Left ventricle myocardium superior (tissue), 1 donor: ENCODE results near the gene CYB561D1. TPM values are rescaled to one million over a fixed set of nuclear protein-coding genes. Genes with fewer than 3 reads are reported as not detected.
"Not testable (repeated sequence)": the region's sequence is repeated elsewhere in the genome, so short reads cannot be mapped to it uniquely, and the experiment has no call there.

ENCODE experiments used
- ATAC-seq: fragments of 200-7000 bp; cut with Tn5 transposase; one replicate; pipeline ENCODE4 v1.9.1; 2020; ENCODE audit warnings: mild to moderate bottlenecking, moderate library complexity
- DNase-seq: peaks from one replicate; pipeline ENCODE4 v3.0.0-alpha.2; 2020
- intact Hi-C: fragments of 100-400 bp; cut with micrococcal nuclease; formaldehyde crosslinking; loops from one replicate; pipeline ENCODE4 v1.11.0; 2022
- long read RNA-seq: library from polyadenylated mRNA; unstranded; transcript quantifications from one replicate; pipeline ENCODE4 v2.0.0, GENCODE V29; 2021
- total RNA-seq: library from RNA; stranded (reverse); fragmentation: NEBNext Ultra II Directional; extraction: Animal tissue kit (Norgen Biotek cat#: 25700); gene quantifications from one replicate; pipeline ENCODE4 v1.2.1, GENCODE V29; 2021
- donor health status: DM: no; HTN: yes; CAD: no; lungs with severe emphysema.

CYB561D1 gene, protein sequence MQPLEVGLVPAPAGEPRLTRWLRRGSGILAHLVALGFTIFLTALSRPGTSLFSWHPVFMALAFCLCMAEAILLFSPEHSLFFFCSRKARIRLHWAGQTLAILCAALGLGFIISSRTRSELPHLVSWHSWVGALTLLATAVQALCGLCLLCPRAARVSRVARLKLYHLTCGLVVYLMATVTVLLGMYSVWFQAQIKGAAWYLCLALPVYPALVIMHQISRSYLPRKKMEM
- total RNA-seq = 4.3 TPM
- long read RNA-seq, full-length matches to known transcripts = 1 of 5 reads
- long read RNA-seq, partial matches to known transcripts = 0 of 5 reads
- long read RNA-seq, other reads (novel, unspliced or antisense) = 4 of 5 reads

DNA sequence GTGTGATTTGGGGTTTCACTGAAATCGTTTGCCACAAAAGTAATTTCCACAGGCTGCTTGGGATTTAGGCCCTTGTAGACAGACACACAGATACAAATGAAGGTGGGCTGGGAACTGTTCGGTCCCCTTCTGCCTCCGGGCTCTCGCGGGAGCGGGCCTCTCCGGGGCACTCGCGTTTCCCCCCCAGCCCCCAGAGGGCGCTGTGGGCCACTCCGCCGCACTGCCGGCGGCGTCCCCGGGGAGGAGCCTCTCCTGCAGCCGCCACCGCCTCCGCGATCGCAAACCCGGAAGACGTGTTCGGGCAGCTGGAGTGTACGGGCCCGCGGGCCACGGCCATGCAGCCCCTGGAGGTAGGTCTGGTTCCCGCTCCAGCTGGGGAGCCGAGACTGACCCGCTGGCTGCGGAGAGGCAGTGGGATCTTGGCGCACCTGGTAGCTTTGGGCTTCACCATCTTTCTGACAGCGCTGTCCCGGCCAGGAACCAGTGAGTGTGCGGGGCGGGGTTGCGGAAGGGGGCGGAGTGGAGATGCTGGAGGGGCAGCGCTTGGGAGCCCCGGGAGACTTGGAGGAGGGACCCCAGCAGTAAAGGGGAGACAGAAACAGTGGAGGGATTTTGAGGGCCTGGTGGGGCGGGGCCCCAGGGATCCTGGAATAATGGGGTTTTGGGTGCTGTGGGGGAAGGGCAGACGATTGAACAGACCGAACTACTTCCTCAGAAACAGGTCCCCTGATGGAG, at the start of gene CYB561D1:
Gene CYB561D1 (plus strand): TSS at position 290 of the 735 bp plus-strand sequence. CDS start 46 bp downstream, at position 336.
- intact Hi-C loops = loop anchor here (5.0 kb wide), 1 partner anchor 38 kb away; no protein-coding TSS in a partner anchor
- ATAC-seq = peak; percentile 92
- peak; percentile 93 for DNase-seq

DNA sequence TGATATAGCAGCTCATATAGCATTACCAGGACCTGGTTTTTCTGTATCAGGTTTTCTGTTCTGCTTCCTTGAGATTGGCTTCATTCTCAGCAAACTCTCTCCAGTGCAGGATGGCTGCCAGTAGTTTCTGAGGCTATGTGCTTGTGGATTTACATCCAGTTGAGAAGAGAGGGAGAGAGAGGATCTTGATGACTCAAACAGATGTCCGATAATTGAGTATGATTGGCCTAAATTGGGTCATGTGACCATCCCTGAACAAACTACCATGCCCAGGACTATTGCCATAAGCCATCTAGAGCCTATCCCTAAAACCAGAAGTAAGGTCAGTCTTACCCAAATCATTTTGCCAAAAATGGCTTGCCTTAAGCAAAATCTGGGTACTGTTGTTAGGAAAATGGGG, 49.5 kb upstream of the CYB561D1 start:
- intact Hi-C loops = no loop called here
- ATAC-seq (no peak), DNase-seq (no peak)

DNA sequence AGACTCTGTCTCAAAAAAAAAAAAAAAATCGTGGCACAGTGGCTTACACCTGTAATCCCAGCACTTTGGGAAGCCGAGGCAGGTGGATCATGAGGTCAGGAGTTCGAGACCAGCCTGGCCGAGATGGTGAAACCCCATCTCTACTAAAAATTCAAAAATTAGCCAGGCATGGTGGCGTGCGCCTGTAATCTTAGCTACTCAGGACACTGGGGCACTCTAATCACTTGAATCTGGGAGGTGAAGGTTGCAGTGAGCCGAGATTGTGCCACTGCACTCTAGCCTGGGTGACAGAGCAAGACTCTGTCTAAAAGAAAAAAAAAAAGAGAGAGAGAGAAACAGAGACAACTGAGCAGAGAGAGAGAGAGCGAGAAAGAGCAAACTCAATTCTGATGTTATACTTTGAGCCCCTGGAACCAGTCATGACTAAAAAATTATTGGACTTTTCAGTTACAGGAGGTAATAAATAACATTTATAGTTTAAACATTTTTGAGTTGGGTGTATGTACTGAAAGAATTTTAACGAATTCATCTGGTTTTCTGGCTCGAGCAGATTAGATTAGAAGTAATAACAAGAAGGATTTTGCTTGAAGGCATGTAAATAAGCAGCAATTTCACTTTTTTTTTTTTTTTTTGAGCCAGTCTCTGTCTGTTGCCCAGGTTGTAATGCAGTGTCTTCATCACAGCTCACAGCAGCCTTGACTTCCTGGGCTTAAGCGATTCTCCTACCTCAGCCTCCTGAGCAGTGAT, 47.8 kb upstream of the CYB561D1 start:
- intact Hi-C loops, DNase-seq, ATAC-seq: not testable (repeated sequence)

DNA sequence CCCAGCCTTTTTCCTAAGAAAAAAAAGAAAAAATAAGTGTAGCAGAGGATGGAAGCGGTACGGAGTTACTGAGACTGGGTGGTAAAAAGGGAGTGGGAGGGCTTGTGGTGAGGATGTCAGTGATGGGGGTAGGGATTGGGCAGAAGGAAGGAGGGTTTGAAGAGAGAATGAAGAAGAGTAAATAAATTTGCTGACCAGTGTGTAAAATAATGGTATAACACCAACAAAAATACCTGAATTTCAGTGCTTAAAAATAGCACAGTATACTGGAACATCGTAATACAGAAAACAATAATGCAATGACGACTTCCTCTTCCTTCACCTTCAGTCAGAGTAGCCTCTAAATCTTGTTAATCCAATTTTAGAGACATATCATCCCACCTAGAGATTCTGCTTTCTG, 46.4 kb upstream of the CYB561D1 start:
- intact Hi-C loops = no loop called here
- DNase-seq = no peak
- ATAC-seq = no peak

DNA sequence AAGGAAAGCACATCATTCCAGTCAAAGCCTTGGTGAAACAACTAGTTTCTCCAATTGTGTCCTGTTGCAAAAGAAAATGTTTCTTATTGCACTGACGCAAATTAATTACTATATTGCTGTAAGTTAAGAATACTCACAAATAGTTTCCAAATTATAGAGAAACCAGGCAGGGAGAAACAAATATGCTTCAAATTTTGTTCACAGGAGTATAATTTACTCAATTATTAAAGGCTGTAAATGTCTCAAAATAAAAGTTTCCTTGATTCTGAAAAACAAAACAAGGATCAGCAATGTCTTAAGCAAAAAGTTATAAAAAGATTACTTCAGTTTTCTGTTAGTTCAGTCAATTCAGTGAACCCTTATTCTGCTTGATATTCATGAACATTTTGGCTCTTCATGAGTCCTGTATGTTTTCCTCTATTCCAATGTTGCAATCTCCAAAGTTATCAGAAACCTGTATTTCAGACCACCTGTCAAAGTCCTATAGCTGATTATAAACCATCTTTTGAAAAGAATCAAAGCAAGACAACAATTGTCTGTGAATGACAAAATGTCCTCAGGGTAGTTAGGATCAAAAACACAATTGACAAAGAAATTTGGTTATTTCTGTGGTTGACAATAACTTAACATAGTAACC, 39.3 kb upstream of the CYB561D1 start:
- intact Hi-C loops = no loop called here
- ATAC-seq = no peak
- no peak for DNase-seq

DNA sequence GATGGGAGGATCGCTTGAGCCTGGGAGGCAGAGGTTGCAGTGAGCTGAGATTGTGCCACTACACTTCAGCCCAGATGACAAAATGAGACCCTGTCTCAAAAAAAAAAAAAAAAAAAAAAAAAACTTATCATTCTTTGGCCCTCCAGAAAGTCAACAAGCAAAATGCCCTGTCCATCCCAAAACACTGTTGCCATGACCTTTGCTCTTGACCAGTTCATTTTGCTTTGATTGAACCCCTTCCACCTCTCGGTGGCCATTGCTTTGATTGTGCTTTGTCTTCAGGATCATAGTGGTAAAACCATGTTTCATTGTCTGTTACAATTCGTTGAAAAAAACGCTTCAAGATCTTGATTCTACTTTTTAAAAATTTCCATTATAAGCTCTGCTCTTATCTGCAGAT, 36.1 kb upstream of the CYB561D1 start:
- DNase-seq = no peak
- ATAC-seq = no peak
- intact Hi-C loops = no loop called here

DNA sequence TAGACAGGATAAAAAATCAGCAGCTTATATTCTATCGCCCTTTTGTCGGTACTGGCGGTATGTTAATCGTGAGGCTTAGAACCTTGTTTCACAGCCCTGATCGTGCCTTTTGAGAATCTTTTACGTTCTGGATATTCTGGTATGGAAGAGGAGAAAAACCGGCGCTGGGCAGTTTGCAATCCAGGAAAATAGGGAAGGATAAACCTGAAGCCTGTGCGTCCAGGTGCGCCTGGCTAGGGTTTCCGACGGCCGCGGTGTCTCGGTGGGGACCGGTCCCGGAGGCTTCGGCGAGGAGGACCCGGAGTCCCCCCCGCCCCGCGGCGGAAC, 27.8 kb upstream of the CYB561D1 start:
- no peak for ATAC-seq
- intact Hi-C loops = no loop called here
- no peak for DNase-seq

DNA sequence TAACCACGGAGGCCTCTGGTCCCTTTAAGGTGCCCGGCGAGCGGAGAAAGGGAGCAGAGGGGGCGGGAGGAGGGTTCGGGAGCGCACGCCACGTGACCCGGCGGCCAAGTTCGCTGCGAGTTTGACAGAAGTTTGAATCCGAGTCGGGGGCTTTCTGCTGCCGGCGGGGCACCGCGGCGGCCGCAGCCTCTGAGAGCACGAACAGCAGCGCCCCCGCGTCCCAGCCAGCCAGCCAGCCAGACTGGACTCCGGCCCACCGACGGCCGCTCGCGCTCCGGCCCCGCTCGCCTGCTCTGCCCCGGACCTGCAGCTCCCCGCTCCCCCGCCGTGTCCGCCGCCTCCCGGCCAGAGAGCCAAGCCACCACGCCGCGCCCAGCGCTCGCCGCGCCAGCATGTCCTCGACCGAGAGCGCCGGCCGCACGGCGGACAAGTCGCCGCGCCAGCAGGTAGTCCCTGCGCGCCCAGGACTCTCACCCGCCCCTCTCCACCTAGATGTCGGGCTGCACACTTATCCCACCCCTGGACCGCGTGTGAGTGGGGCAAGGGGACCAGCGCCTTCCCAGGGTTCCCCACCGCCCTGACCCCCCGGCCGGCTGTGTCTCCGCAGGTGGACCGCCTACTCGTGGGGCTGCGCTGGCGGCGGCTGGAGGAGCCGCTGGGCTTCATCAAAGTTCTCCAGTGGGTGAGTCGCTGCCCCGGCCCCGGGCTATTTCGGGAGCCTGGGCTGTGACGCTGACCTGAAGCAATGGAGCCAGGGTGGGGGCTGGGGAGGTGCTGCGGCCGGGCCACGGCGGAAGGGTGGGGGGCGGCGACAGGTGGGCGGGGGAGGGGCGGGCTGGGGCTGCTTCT, 27.2 kb upstream of the CYB561D1 start, which contains the start of gene SYPL2:
Gene SYPL2 (plus strand): TSS at position 95 of the 849 bp plus-strand sequence. CDS start 298 bp downstream, at position 393.
- DNase-seq (peak; percentile 81), ATAC-seq (peak; percentile 93)
- intact Hi-C loops = no loop called here

DNA sequence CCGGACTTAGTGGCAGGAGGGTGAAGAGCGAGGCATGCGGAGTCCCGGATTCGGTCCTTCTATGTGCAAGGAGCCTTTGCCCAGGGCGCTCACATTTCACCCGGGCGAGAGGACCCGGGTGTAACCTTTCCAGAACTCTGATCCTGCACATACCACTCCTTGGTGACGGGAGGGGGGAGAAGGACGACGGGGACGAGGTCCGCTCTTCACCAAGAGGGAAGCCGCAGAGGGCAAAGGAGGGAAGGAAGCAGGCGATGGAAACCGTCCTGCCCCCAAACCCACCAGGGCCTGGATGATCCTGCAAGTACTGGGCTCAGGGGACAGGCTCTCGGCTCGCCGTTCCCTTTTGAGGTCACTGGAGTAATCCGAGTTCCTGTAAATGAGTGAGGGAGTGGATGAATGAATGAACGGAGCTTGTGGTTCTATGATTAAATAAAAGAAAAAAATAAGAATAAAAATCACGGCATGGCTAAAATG, 26.6 kb upstream of the CYB561D1 start:
- intact Hi-C loops = no loop called here
- ATAC-seq (peak; percentile 71), DNase-seq (peak; percentile 34)

DNA sequence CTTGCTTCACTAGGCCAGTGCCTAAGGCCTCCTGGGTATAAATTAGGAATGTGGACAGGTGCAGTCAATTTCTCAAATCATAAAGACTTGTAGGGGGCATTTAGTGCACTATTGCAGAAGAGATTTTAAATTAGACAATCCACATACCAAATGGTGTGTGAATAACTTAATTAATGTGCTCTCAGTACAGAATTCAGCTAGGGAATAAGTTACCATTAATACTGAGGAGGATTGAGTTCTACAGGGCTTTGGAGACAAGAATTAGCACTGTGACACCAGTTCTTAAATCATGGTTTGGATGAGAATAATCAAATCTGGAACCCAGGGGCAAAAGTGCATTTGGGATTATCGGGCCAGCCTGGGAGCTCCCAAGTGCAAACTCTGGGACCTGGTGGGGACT, 25.8 kb upstream of the CYB561D1 start:
- intact Hi-C loops = no loop called here
- ATAC-seq (no peak), DNase-seq (no peak)

DNA sequence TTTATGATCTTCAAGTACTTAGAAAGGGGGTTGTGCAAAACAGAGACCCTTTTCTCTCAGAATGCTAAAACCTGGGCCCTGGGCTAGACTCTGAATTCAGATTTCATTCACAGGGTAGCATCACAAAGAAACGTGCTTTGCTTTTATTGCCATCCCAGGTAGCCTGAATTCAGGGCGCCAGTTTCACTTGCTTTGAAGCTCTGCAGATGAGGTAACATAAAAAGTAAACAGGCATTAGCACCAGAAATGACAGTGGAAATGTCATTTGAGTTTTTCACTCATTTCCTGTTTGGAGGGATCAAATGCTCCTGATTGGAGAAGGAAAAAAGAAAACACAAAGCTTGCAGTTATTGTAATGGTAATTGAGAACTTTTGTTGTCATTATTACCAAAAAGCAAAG, 25.0 kb upstream of the CYB561D1 start:
- DNase-seq (no peak), ATAC-seq (no peak)
- intact Hi-C loops = no loop called here

DNA sequence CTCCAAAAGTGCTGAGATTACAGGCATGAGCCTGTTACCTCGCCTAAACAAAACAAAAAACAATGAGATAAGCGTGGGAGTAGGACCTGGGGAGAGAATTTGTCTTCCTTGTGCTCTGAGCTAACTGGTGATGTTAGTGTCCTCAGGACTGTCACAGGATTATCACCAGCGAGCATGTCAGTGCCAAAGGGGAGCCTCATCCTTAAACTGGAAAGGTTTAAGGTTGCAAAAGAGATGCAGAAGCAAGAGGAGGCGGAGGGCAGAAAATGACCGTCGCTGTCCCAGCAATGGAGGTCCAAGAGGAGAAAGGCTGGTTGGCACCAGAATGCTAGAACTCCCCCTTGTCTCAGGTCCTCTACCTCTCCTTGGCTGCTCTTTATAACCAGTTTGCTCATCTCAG, 23.6 kb upstream of the CYB561D1 start:
- ATAC-seq (no peak), DNase-seq (no peak)
- intact Hi-C loops = no loop called here

DNA sequence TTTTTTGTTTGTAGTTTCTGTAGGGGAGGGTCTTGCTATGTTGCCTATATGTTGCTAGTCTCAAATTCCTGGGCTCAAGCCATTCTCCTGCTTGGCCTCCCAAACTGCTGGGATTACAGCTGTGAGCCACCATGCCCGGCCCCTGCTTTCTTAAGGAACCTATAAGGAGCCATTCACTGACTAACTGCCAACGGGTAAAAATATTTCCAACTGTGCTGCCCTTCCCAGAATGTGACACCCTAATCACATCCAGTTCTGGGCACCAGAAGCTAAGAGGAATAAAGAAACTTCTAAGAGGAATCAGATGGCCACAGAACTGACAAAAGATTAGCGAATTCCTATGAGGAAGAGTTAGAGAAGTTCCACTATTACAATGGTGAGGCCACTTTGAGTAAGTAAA, 21.1 kb upstream of the CYB561D1 start:
- ATAC-seq = peak; percentile 24
- no peak for DNase-seq
- intact Hi-C loops = no loop called here

DNA sequence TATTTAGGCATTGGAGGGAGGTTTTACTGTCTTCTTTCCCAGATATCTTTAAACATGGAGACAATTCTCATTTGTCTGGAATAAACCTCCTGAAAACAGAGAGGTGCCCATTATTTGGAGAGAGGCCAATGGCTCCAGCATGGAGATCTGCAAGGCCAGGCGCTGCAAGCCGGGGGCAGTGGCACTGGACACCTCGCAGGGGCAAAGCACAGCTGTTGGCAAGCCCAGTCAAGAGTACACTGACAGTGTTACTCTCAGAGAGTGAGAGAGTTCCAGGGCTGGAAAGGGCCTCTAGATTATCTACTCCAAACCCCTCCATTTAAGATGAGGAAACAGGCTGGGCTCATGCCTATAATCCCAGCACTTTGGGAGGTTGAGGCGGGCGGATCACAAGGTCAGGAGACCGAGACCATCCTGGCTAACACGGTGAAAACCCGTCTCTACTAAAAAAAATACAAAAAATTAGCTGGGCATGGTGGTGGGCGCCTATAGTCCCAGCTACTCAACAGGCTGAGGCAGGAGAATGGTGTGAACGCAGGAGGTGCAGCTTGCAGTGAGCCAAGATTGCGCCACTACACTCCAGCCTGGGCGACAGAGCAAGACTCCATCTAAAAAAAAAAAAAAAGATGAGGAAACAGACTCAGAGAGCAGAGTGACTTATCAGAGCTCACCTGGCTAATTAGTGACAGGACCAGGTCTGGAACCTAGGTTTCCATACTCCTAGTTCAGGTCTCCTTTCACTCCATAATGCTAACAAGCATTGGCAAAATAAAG, 20.4 kb upstream of the CYB561D1 start:
- intact Hi-C loops, DNase-seq: not testable (repeated sequence)
- ATAC-seq = peak; percentile 58

DNA sequence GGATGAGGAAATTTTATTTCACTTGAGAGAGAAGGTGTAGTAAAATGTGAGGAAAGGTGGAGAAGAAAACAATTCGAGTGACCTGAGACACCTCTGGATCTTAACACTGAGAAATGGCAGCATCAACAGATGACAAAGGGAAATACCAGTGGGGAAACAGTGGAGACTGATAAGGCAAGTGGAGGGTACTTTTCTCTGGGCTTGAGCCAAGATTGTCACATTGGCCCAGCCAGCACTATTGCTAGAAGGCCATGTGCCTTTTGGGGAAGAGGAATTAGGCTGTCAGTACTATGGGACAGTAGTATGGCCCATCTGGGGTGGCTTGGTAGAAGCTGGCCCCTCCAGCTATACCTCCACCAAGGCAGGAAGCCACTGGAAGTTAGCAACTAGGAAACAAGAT, 19.2 kb upstream of the CYB561D1 start:
- ATAC-seq (peak; percentile 72), DNase-seq (no peak)
- intact Hi-C loops = no loop called here

DNA sequence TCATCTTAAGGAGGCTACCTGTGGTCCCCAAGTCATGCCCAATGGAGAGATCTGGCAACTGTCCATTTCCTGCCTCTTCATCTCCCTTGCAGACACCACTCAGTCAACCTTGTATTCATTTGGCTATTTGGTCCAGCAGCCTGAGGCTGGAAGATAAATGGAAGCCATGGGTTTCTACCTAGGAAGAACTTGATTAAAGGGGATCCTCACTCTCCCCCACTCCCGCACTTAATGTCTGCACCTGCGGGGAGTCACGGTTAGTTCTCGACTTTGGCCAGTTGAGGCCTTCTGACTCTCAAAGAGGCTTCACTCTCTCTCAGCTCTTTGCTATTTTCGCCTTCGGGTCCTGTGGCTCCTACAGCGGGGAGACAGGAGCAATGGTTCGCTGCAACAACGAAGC, 18.6 kb upstream of the CYB561D1 start:
- ATAC-seq (no peak), DNase-seq (no peak)

DNA sequence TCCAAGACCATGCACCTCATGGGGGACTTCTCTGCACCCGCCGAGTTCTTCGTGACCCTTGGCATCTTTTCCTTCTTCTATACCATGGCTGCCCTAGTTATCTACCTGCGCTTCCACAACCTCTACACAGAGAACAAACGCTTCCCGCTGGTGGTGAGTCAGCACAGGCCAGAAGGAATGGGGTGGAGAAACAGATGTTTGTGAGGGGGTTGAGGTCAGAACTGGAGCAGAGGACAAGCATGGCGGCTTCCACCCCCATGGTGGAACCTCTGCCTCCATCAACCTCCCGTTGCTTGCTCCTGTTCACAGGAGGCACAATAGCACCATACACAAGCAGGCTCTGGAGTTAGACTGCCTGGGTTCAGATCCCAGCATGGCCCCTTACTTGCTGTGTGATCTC, 17.1 kb upstream of the CYB561D1 start:
- intact Hi-C loops = no loop called here
- DNase-seq (no peak), ATAC-seq (no peak)

More for the DNA sequence above, 18.6 kb upstream of the CYB561D1 start:
- intact Hi-C loops = no loop called here

DNA sequence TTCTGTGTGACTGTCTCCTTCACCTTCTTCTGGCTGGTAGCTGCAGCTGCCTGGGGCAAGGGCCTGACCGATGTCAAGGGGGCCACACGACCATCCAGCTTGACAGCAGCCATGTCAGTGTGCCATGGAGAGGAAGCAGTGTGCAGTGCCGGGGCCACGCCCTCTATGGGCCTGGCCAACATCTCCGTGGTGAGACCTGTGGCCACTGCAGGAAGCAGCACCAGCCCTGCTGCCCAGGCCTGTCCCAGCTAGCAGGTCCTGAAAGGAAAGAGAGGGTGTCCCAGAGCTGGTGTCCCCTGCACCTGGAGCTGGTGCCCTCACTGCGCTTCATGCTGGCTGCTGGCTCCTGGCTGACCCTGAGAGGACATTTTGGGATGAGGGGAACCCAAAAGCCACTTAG, 16.1 kb upstream of the CYB561D1 start:
- intact Hi-C loops = no loop called here
- DNase-seq (no peak), ATAC-seq (no peak)
